Measurements from ENCODE around the gene UBL4B.

The UBL4B gene

DNA sequence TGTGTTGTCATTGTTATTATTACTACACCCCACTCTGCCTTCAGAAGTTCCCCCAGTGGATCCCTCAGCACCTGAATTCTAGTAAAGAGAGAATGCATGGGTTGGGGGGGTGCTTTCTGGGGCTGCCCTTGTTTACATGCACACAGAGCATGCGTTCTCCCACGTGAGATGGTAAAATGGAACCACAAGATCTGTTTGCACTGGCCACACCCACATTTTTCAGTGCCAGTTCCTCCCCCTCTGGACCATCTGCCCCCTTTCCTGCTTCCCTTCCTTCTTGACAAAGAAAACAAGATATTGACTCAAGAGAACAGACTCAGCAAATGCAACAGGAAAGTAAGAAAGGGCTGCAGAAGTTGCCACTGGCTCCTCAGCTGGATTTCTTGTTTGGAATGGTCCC is 46.9 kb downstream of the UBL4B start:
- DNase-seq: no peak

DNA sequence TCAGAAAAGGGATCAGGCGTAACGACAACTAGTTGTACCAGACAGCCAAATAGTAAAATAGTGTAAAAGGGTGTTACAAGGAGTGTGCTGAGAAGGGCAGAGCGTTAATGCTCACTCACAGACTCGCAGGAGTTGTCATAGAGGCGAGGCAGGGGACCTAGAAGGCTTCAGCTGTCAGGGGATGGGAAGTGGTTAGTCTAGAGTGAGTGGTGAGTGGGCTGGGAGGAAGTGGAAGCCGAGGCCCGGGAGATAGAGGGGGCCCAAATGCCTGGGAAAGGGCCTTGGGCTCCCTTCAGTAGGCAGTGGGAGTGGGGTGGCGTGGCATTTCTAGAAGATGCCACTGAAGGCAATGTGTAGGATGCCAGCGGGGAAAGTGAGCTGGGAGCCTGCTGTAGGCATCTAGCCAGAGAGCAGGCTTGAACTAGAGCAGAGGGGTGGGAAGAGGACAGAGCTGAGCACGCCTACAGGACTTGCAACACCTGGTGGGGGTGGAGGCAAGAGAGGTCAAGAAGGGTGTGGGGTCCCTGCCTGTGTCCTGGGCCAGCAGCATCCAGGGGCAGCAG is 48.4 kb downstream of the UBL4B start:
- no peak for DNase-seq

DNA sequence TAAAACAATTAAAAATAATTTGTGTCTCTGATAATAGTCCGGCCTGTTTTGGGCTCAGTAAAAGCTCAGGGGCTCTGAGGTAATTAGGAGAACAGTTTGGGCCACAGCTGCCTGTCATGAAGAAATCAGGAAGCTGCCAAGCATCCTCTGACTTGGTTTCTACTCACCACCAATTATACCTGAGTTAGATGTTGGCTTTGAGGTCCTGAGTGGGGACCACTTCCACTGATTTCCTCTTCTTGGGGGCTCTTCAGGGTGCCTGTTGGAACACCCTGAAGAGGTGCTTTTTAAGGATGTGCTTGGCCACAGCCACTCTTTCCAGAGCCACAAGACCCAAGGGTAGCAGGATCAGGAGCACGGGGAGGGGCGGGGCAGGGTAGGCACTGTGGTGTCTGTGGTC is 48.9 kb downstream of the UBL4B start:
- DNase-seq: no peak

DNA sequence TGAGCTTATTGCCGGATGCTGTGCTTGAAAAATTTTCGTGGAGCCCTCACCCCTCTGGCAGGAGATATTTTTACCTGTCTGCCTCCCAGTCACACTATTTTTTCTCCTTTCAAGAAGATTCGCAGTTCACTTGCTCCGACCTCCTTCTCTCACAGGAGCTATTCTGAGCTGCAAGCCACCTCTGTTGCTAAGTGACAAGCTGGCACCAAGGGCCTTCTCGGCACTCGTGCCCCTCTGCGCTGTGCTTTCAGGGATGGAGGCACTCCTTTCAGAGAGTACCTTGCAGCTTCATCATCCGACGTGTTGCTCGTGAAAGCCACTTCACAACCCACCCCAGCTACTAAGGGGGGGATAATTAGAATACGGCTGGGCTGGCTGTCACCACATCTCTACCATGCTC is 49.6 kb downstream of the UBL4B start:
- DNase-seq: no peak

Data from CD4-positive, alpha-beta T cell treated with Interleukin-15 for 1 hour (primary cell).